DOHH2 (cell line): ENCODE measurements around the gene OR52N2.

Experiments used
- EZH2phosphoT487 ChIP-seq: fragments of 200-600 bp; sonication (generic); IDR thresholded peaks from 2 replicates; pipeline ENCODE4 v1.6.1; 2017; ENCODE audit warnings: borderline replicate concordance, mild to moderate bottlenecking, antibody characterized with exemption, low read length, moderate library complexity, mixed read lengths
- TF ChIP-seq, protein P1 (sequence below): fragments of 200-600 bp; sonication (generic); IDR thresholded peaks from one replicate; pipeline ENCODE4 v1.5.1; 2014; ENCODE audit warnings: antibody characterized with exemption, mild to moderate bottlenecking, low read depth, low read length; ENCODE audit not compliant: poor library complexity, severe bottlenecking

DNA sequence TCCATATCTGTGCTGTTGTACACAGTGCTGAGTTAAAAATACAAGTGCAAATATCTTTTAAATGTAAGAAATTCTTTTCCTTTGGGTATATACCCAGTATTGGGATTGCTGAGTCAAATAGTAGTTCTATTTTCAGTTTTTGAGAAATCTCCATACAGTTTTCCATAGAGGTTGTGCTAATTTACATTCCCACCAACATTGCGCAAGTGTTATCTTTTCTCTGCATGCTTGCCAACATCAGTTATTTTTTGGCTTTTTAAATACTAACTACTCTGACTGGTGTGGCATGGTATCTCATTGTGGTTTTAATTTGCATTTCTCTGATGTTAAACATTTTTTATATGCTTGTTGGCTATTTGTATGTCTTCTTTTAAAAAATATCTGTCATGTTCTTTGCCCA lies 42.3 kb downstream of the OR52N2 start:
- TF ChIP-seq, protein P1, sequence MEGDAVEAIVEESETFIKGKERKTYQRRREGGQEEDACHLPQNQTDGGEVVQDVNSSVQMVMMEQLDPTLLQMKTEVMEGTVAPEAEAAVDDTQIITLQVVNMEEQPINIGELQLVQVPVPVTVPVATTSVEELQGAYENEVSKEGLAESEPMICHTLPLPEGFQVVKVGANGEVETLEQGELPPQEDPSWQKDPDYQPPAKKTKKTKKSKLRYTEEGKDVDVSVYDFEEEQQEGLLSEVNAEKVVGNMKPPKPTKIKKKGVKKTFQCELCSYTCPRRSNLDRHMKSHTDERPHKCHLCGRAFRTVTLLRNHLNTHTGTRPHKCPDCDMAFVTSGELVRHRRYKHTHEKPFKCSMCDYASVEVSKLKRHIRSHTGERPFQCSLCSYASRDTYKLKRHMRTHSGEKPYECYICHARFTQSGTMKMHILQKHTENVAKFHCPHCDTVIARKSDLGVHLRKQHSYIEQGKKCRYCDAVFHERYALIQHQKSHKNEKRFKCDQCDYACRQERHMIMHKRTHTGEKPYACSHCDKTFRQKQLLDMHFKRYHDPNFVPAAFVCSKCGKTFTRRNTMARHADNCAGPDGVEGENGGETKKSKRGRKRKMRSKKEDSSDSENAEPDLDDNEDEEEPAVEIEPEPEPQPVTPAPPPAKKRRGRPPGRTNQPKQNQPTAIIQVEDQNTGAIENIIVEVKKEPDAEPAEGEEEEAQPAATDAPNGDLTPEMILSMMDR: no peak
- TF ChIP-seq EZH2phosphoT487: no peak
